CD14-positive monocyte (primary cell): ENCODE data around the gene ONECUT1. TPM values are rescaled to one million over a fixed set of nuclear protein-coding genes. Genes with fewer than 3 reads are reported as not detected.

ENCODE experiments used
- DNase-seq, 3 donors: peaks; one replicate each; pipeline ENCODE4 v3.0.0-alpha.2; 2011 to 2022
- H2AFZ ChIP-seq: 2 replicates; pipeline ENCODE4 v1.6.0; 2012; ENCODE audit warnings: mild to moderate bottlenecking, low read depth, low read length, inconsistent platforms; ENCODE audit not compliant: insufficient read depth, poor library complexity, severe bottlenecking
- H3K27ac ChIP-seq, 2 donors: 1 replicate in 1 of 2; 2 replicates in 1 of 2; pipeline ENCODE4 v1.5.1; 2012 to 2013; ENCODE audit warnings: low read length in 2 of 2, control low read depth in 1 of 2, inconsistent platforms in 1 of 2, low read depth in 1 of 2, mild to moderate bottlenecking in 1 of 2
- H3K27me3 ChIP-seq, 2 donors: one replicate each; pipeline versions ENCODE4 v1.6.0 to v1.6.1; 2011 to 2013; ENCODE audit warnings: low read length in 2 of 2; ENCODE audit not compliant: control insufficient read depth in 2 of 2, insufficient read depth in 2 of 2
- H3K36me3 ChIP-seq, 2 donors: replicated peaks in 1 of 2; 1 replicate in 1 of 2; 2 replicates in 1 of 2; pipeline versions ENCODE4 v1.5.1 to v1.6.1; 2012 to 2013; ENCODE audit warnings: low read length in 2 of 2, control low read depth in 1 of 2, inconsistent platforms in 1 of 2, mild to moderate bottlenecking in 1 of 2; ENCODE audit not compliant: insufficient read depth in 2 of 2, control insufficient read depth in 1 of 2
- H3K4me1 ChIP-seq, 2 donors: 1 replicate in 1 of 2; 2 replicates in 1 of 2; pipeline versions ENCODE4 v1.5.1 to v1.6.1; 2012 to 2013; ENCODE audit warnings: low read length in 2 of 2, control low read depth in 1 of 2, inconsistent platforms in 1 of 2, mild to moderate bottlenecking in 1 of 2, moderate library complexity in 1 of 2; ENCODE audit not compliant: insufficient read depth in 2 of 2, control insufficient read depth in 1 of 2
- H3K4me2 ChIP-seq: replicated peaks from 2 replicates; pipeline ENCODE3; 2012; ENCODE audit warnings: low read length, moderate library complexity, mild to moderate bottlenecking; ENCODE audit not compliant: poor library complexity, severe bottlenecking; ENCODE audit errors: extremely low read depth
- H3K4me3 ChIP-seq, 3 experiments: fragments of 200-600 bp in 1 of 3; sonication (generic) in 1 of 3; replicated peaks in 1 of 3; 1 replicate in 2 of 3; 2 replicates in 1 of 3; pipeline ENCODE4 v1.5.1; 2011 to 2013; ENCODE audit warnings: low read length in 3 of 3, mild to moderate bottlenecking in 3 of 3, control low read depth in 2 of 3, low read depth in 2 of 3, inconsistent platforms in 1 of 3, moderate library complexity in 1 of 3
- H3K79me2 ChIP-seq: 2 replicates; pipeline ENCODE4 v1.6.0; 2012; ENCODE audit warnings: mild to moderate bottlenecking, control low read depth, inconsistent platforms, low read length, moderate library complexity; ENCODE audit not compliant: insufficient read depth
- H3K9ac ChIP-seq: 2 replicates; pipeline ENCODE4 v1.6.0; 2017; ENCODE audit warnings: low read length, mild to moderate bottlenecking; ENCODE audit not compliant: insufficient read depth, poor library complexity, severe bottlenecking
- H3K9me3 ChIP-seq, 2 donors: replicated peaks in 1 of 2; 1 replicate in 1 of 2; 2 replicates in 1 of 2; pipeline versions ENCODE4 v1.5.1 to v1.6.1; 2012 to 2013; ENCODE audit warnings: low read length in 2 of 2, control low read depth in 1 of 2; ENCODE audit not compliant: control insufficient read depth in 1 of 2, insufficient read depth in 1 of 2
- H4K20me1 ChIP-seq: 2 replicates; pipeline ENCODE4 v1.6.0; 2012; ENCODE audit warnings: mild to moderate bottlenecking, low read length, control low read depth, moderate library complexity; ENCODE audit not compliant: insufficient read depth
- H3K27ac Mint-ChIP-seq, 7 donors: one replicate each; pipeline ENCODE4 v1.8.0; 2020; ENCODE audit warnings: mild to moderate bottlenecking in 7 of 7, mixed read lengths in 7 of 7, moderate library complexity in 6 of 7, inconsistent platforms in 2 of 7
- H3K27me3 Mint-ChIP-seq, 3 donors: one replicate each; pipeline ENCODE4 v1.8.0; 2021 to 2022; ENCODE audit warnings: low read depth in 3 of 3, mild to moderate bottlenecking in 3 of 3, mixed read lengths in 3 of 3, moderate library complexity in 3 of 3, inconsistent platforms in 1 of 3
- H3K36me3 Mint-ChIP-seq, 2 donors: one replicate each; pipeline ENCODE4 v1.8.0; 2020; ENCODE audit warnings: mixed read lengths in 2 of 2, inconsistent platforms in 1 of 2, mild to moderate bottlenecking in 1 of 2
- H3K4me1 Mint-ChIP-seq: one replicate; pipeline ENCODE4 v1.8.0; 2020; ENCODE audit warnings: mild to moderate bottlenecking, mixed read lengths
- H3K4me3 Mint-ChIP-seq, 2 donors: one replicate each; pipeline ENCODE4 v1.8.0; 2020; ENCODE audit warnings: mild to moderate bottlenecking in 2 of 2, mixed read lengths in 2 of 2, moderate library complexity in 1 of 2
- H3K9me3 Mint-ChIP-seq, 7 donors: one replicate each; pipeline ENCODE4 v1.8.0; 2020 to 2022; ENCODE audit warnings: mixed read lengths in 7 of 7, mild to moderate bottlenecking in 6 of 7, moderate library complexity in 6 of 7, inconsistent platforms in 2 of 7
- CTCF ChIP-seq: fragments of 200-600 bp; IDR thresholded peaks from one replicate; pipeline ENCODE4 v1.8.0; 2022; ENCODE audit warnings: antibody characterized with exemption, mild to moderate bottlenecking
- WGBS: methylation state at CpG from one replicate; pipeline ENCODE4 v1.1.5; 2013; ENCODE audit warnings: missing lambda C conversion rate; ENCODE audit not compliant: insufficient coverage; 5-methylcytosine and 5-hydroxymethylcytosine counted together
- intact Hi-C, 2 donors: fragments of 100-400 bp; cut with micrococcal nuclease; formaldehyde crosslinking; loops; one replicate each; pipeline versions ENCODE4 v1.15.0 to v1.15.1; 2023
- polyA plus RNA-seq, 3 donors: library from polyadenylated mRNA; depleted of rRNA in 1 of 3; unstranded in 2 of 3; stranded (reverse) in 1 of 3; fragments of 300-500 nt in 2 of 3; fragments of >200 nt in 1 of 3; fragmentation: Illumina TruSeq in 2 of 3; gene quantifications; 1 replicate in 2 of 3; 2 replicates in 1 of 3; pipeline ENCODE4 v1.2.3, GENCODE V29; 2012 to 2021

Gene ONECUT1
- polyA plus RNA-seq, 3 donors, result not detected

- intact Hi-C loops, result no loop called here
- Histone ChIP-seq H2AFZ (no peak overlapping the region), H3K9me3 (no peaks in the 10 kb centered on the region), H3K9ac (no peak overlapping the region), H4K20me1 (no peaks in the 10 kb centered on the region), H3K36me3 (no peaks in the 10 kb centered on the region), H3K27ac (no peak overlapping the region), H3K4me1 (no peaks in the 10 kb centered on the region), H3K27me3 (peaks cover 39 to 45% of the 10 kb centered on the region in 2 donors), H3K4me2 (no peak overlapping the region), H3K4me3 (no peak overlapping the region), H3K79me2 (no peaks in the 10 kb centered on the region)
- Mint-ChIP-seq H3K27ac (no peak overlapping the region), H3K4me1 (peaks cover 4% of the 10 kb centered on the region), H3K36me3 (no peaks in the 10 kb centered on the region), H3K4me3 (peak overlapping the region in 1 of 2 donors; percentile 44), H3K27me3 (peaks cover 46 to 63% (median 57%) of the 10 kb centered on the region in 3 donors), H3K9me3 (peaks cover 0 to 1% (median 0%) of the 10 kb centered on the region in 7 donors)
- no peak for DNase-seq
- TF ChIP-seq CTCF, result no peak
- 40% methylated on average over 1 of the region's 5 CpGs for WGBS
Observed at GRCh38 chr15:52772766-52773165, 17.4 kb downstream of the ONECUT1 start.

DNA sequence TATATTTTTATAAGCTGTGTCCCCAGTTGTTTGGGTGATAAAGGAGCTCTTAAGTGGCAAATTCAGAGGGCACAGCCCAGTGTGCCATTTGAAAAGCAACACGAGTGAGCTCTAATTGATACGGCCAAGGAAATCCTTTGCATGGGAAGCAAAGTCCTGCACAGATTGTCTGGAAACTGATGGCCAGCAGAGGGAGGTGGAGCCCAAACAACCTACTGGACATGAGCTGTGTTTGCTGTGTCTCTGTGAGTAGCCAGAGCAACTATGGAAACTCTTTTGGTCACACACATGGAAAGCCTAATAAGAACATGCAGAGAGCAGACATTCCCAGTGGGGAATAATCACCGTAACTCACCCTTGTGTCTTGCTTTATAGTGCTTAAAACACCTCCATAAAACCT, 24.4 kb downstream of the ONECUT1 start:
- Histone ChIP-seq H3K27ac (no peak overlapping the region), H3K4me3 (no peak overlapping the region), H3K79me2 (no peaks in the 10 kb centered on the region), H3K27me3 (peaks cover 11 to 17% of the 10 kb centered on the region in 2 donors), H2AFZ (no peak overlapping the region), H3K36me3 (no peaks in the 10 kb centered on the region), H3K4me1 (peaks cover 4 to 8% of the 10 kb centered on the region in 2 donors), H3K9ac (no peak overlapping the region), H3K4me2 (no peak overlapping the region), H3K9me3 (no peaks in the 10 kb centered on the region), H4K20me1 (no peaks in the 10 kb centered on the region)
- 50% methylated on average over 2 of the region's 3 CpGs for WGBS
- TF ChIP-seq CTCF, result peak; percentile 24
- intact Hi-C loops, result no loop called here
- Mint-ChIP-seq H3K36me3 (no peaks in the 10 kb centered on the region), H3K4me3 (no peak overlapping the region), H3K27me3 (peaks cover 15 to 31% (median 29%) of the 10 kb centered on the region in 3 donors), H3K9me3 (peaks cover 0 to 1% (median 0%) of the 10 kb centered on the region in 7 donors), H3K4me1 (peaks cover 13% of the 10 kb centered on the region), H3K27ac (no peak overlapping the region)
- DNase-seq, result no peak
